ENCODE data around the gene PLEKHF1. TPM values are rescaled to one million over a fixed set of nuclear protein-coding genes. Genes with fewer than 3 reads are reported as not detected.
A peak's percentile ranks its signal among the peaks of the same experiment; 100 is the strongest.

The PLEKHF1 gene
- total RNA-seq, 1 donor from 2014 or later, result 9.6 TPM

DNA sequence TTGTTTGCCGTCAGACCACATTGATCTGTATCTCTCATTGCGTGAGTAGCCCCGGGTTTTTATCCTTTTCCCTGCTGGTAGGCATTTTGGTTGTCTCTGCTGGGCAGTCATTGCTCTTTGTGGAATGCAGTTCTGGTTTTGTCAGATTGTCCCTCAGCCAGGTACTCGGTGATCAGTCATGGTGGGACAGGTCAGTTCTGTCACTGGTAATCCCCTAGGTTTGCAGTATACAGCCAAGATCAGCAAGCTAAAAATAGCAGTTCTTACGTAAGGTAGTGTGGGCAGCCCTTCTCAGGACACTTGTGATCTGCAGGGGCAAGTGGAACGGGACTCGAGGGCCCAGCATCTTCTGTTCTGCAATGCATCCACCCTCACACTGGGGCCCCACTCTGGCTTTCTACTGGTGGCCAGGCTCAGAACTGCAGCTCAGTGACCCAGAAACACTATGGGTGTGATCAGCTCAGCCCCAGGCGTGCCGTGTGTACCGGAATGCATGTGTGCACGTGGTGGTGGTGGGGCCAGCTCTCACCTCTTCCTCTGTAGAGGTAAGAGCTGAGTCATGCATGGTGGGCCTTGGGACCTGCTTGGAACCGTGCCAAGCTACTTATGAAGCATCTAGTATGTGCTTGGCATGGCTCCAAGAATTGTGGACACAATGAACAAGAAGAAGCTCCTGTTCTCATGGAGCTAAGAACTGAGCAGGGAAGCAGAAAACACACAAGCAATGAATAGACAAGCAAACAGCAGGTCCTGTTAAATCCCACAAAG, 6.3 kb downstream of the PLEKHF1 start:
- Mint-ChIP-seq H3K9me3 (ENCODE audit: low read depth) (no peaks in the 10 kb centered on the region), H3K4me3 (ENCODE audit: low read depth) (no peak overlapping the region), H3K27me3 (no peaks in the 10 kb centered on the region), H3K4me1 (ENCODE audit: low read depth) (peaks cover 11% of the 10 kb centered on the region), H3K36me3 (ENCODE audit: insufficient read depth) (peaks cover 9% of the 10 kb centered on the region), H3K27ac (peak overlapping the region; percentile 9)
- TF ChIP-seq, protein P1, sequence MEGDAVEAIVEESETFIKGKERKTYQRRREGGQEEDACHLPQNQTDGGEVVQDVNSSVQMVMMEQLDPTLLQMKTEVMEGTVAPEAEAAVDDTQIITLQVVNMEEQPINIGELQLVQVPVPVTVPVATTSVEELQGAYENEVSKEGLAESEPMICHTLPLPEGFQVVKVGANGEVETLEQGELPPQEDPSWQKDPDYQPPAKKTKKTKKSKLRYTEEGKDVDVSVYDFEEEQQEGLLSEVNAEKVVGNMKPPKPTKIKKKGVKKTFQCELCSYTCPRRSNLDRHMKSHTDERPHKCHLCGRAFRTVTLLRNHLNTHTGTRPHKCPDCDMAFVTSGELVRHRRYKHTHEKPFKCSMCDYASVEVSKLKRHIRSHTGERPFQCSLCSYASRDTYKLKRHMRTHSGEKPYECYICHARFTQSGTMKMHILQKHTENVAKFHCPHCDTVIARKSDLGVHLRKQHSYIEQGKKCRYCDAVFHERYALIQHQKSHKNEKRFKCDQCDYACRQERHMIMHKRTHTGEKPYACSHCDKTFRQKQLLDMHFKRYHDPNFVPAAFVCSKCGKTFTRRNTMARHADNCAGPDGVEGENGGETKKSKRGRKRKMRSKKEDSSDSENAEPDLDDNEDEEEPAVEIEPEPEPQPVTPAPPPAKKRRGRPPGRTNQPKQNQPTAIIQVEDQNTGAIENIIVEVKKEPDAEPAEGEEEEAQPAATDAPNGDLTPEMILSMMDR (IDR thresholded peaks at IDR 0.05; ENCODE audit: unreplicated experiment), result no peak
- DNase-seq (ENCODE audit: low spot score, unreplicated experiment), result no peak

GRCh38 chr19:29672319-29672932, 7.2 kb downstream of the PLEKHF1 start:
- Mint-ChIP-seq H3K36me3 (ENCODE audit: insufficient read depth) (peaks cover 9% of the 10 kb centered on the region), H3K4me1 (ENCODE audit: low read depth) (peaks cover 4% of the 10 kb centered on the region), H3K27ac (no peak overlapping the region), H3K27me3 (no peaks in the 10 kb centered on the region), H3K9me3 (ENCODE audit: low read depth) (no peaks in the 10 kb centered on the region), H3K4me3 (ENCODE audit: low read depth) (no peak overlapping the region)
- no peak for DNase-seq (ENCODE audit: low spot score, unreplicated experiment)
- TF ChIP-seq, protein P1 (IDR thresholded peaks at IDR 0.05; ENCODE audit: unreplicated experiment), result no peak

DNA sequence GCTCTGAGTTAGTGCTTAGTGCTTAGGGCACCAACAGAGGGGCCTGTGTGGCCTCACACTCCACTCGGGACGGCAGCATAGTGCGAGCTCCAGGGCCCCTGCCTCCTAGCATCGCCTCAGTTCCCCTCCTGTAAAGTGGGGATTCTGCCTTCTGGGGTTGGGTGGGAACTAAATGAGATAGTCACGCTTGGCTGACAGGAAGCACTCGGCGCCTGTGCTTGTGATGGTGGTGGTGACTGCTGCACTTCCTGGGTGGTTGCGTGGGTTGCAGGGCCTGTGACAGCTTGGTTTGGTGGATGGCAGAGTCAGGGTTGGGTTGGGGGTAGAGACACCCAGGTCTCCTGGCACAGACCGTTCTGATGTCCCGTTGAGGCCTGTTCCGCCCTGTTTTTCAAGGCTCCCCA, 7.7 kb downstream of the PLEKHF1 start:
- H3K4me3 Mint-ChIP-seq (ENCODE audit: low read depth), result no peak overlapping the region
- H3K4me1 Mint-ChIP-seq (ENCODE audit: low read depth), result peaks cover 4% of the 10 kb centered on the region
- no peak for DNase-seq (ENCODE audit: low spot score, unreplicated experiment)
- no peak overlapping the region for H3K27ac Mint-ChIP-seq
- peaks cover 9% of the 10 kb centered on the region for H3K36me3 Mint-ChIP-seq (ENCODE audit: insufficient read depth)
- no peaks in the 10 kb centered on the region for H3K9me3 Mint-ChIP-seq (ENCODE audit: low read depth)
- TF ChIP-seq, protein P1 (IDR thresholded peaks at IDR 0.05; ENCODE audit: unreplicated experiment), result no peak
- no peaks in the 10 kb centered on the region for H3K27me3 Mint-ChIP-seq

GRCh38 chr19:29673451-29674371, 8.4 kb downstream of the PLEKHF1 start:
- no peaks in the 10 kb centered on the region for H3K9me3 Mint-ChIP-seq (ENCODE audit: low read depth)
- peaks cover 9% of the 10 kb centered on the region for H3K36me3 Mint-ChIP-seq (ENCODE audit: insufficient read depth)
- no peak overlapping the region for H3K27ac Mint-ChIP-seq
- H3K4me3 Mint-ChIP-seq (ENCODE audit: low read depth), result no peak overlapping the region
- DNase-seq (ENCODE audit: low spot score, unreplicated experiment), result no peak
- peaks cover 4% of the 10 kb centered on the region for H3K4me1 Mint-ChIP-seq (ENCODE audit: low read depth)
- TF ChIP-seq, protein P1 (IDR thresholded peaks at IDR 0.05; ENCODE audit: unreplicated experiment), result no peak
- no peaks in the 10 kb centered on the region for H3K27me3 Mint-ChIP-seq

All from progenitor cell of endocrine pancreas (in vitro differentiated cells).